ENCODE data around the gene FAM162A.
"Not testable (repeated sequence)": the region's sequence is repeated elsewhere in the genome, so short reads cannot be mapped to it uniquely, and the experiment has no call there.

FAM162A gene

GRCh38 chr3:122383771-122384697 is at the start of gene FAM162A:
Gene FAM162A, plus strand, starts transcription at chr3:122384182. Its CDS starts 84 bp downstream, at chr3:122384266.
- peak; percentile 95 for DNase-seq

GRCh38 chr3:122342803-122343202 is 41.2 kb upstream of the FAM162A start:
- no peak for DNase-seq

GRCh38 chr3:122343654-122344053 is 40.3 kb upstream of the FAM162A start:
- no peak for DNase-seq

- no peak for DNase-seq
Measured at GRCh38 chr3:122349171-122349570, 34.8 kb upstream of the FAM162A start.

GRCh38 chr3:122350814-122351418 is 33.1 kb upstream of the FAM162A start:
- DNase-seq = no peak

GRCh38 chr3:122351612-122352011 is 32.4 kb upstream of the FAM162A start:
- DNase-seq = no peak

- no peak for DNase-seq
Measured at GRCh38 chr3:122353215-122353614, 30.8 kb upstream of the FAM162A start.

- no peak for DNase-seq
Measured at GRCh38 chr3:122353893-122354401, 30.0 kb upstream of the FAM162A start.

- DNase-seq = no peak
Measured at GRCh38 chr3:122355612-122356011, 28.4 kb upstream of the FAM162A start.

GRCh38 chr3:122356402-122356801 is 27.6 kb upstream of the FAM162A start:
- DNase-seq = no peak

- DNase-seq = no peak
Measured at GRCh38 chr3:122357828-122358702, 25.9 kb upstream of the FAM162A start.

- no peak for DNase-seq
Measured at GRCh38 chr3:122358703-122359032, 25.3 kb upstream of the FAM162A start.

- DNase-seq = no peak
Measured at GRCh38 chr3:122362026-122362425, 22.0 kb upstream of the FAM162A start.

- DNase-seq = no peak
Measured at GRCh38 chr3:122364490-122364889, 19.5 kb upstream of the FAM162A start.

- DNase-seq = no peak
Measured at GRCh38 chr3:122365073-122365472, 18.9 kb upstream of the FAM162A start.

- DNase-seq = not testable (repeated sequence)
Measured at GRCh38 chr3:122365582-122366378, 18.2 kb upstream of the FAM162A start.

GRCh38 chr3:122366379-122366749 is 17.6 kb upstream of the FAM162A start:
- no peak for DNase-seq

- DNase-seq = no peak
Measured at GRCh38 chr3:122374034-122374433, 9.9 kb upstream of the FAM162A start.

- no peak for DNase-seq
Measured at GRCh38 chr3:122377975-122378374, 6.0 kb upstream of the FAM162A start.

GRCh38 chr3:122382888-122383666 is 905 bp upstream of the FAM162A start, which contains the start of gene MIX23:
Gene MIX23, minus strand, starts transcription at chr3:122383231. Its CDS starts 7 bp downstream, at chr3:122383224.
- DNase-seq = peak; percentile 90

- no peak for DNase-seq
Measured at GRCh38 chr3:122387709-122388108, 3.7 kb downstream of the FAM162A start.

Measured in stimulated activated CD8-positive, alpha-beta memory T cell treated with anti-CD3 and anti-CD28 coated beads, Interleukin-4, amount 100 ng/mL, for 48 hours (primary cell).